NB4 (cell line): ENCODE data around the gene TAS2R42.

Experiments used
- DNase-seq: peaks from one replicate; pipeline ENCODE4 v3.0.0; 2010; ENCODE audit warnings: low read depth
- H3K4me3 ChIP-seq: one replicate; pipeline ENCODE4 v1.5.1; 2011; ENCODE audit warnings: mild to moderate bottlenecking, low read depth, low read length, moderate library complexity
- MYC ChIP-seq: IDR thresholded peaks from 2 replicates; pipeline ENCODE4 v1.6.1; 2011; ENCODE audit warnings: low read depth, low read length
- POLR2A ChIP-seq: IDR thresholded peaks from 2 replicates; pipeline ENCODE4 v1.6.1; 2011; ENCODE audit warnings: mild to moderate bottlenecking; ENCODE audit not compliant: insufficient read length; ENCODE audit errors: extremely low read depth
- TF ChIP-seq, protein P1 (sequence below): IDR thresholded peaks from one replicate; pipeline ENCODE4 v1.5.1; 2012; ENCODE audit warnings: low read depth, low read length
- TF ChIP-seq, protein P2 (sequence below): IDR thresholded peaks from 2 replicates; pipeline ENCODE4 v1.6.1; 2011; ENCODE audit warnings: low read depth, low read length

Gene TAS2R42

DNA sequence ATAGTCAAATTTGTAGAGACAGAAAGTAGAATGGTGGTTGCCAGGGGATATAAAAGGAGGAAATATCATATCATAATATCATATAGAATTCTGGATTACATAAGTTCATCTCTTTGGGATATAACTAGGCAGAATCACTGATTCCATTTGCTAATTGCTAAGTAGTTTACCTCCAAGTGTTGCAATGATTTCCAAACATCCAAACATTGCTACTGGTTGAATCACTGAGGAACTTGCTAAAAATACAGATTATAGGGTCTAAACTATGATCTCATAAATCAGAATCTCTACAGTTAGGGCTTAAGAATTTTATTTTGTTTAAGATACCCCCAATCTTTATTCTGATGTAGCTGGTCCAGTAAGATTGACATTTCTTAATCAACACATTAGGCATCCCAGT is 16.1 kb upstream of the TAS2R42 start:
- DNase-seq = no peak
- no peak overlapping the region for H3K4me3 ChIP-seq
- TF ChIP-seq MYC (no peak), POLR2A (no peak)
- TF ChIP-seq, protein P1, sequence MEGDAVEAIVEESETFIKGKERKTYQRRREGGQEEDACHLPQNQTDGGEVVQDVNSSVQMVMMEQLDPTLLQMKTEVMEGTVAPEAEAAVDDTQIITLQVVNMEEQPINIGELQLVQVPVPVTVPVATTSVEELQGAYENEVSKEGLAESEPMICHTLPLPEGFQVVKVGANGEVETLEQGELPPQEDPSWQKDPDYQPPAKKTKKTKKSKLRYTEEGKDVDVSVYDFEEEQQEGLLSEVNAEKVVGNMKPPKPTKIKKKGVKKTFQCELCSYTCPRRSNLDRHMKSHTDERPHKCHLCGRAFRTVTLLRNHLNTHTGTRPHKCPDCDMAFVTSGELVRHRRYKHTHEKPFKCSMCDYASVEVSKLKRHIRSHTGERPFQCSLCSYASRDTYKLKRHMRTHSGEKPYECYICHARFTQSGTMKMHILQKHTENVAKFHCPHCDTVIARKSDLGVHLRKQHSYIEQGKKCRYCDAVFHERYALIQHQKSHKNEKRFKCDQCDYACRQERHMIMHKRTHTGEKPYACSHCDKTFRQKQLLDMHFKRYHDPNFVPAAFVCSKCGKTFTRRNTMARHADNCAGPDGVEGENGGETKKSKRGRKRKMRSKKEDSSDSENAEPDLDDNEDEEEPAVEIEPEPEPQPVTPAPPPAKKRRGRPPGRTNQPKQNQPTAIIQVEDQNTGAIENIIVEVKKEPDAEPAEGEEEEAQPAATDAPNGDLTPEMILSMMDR = no peak
- TF ChIP-seq, protein P2, sequence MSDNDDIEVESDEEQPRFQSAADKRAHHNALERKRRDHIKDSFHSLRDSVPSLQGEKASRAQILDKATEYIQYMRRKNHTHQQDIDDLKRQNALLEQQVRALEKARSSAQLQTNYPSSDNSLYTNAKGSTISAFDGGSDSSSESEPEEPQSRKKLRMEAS = no peak

DNA sequence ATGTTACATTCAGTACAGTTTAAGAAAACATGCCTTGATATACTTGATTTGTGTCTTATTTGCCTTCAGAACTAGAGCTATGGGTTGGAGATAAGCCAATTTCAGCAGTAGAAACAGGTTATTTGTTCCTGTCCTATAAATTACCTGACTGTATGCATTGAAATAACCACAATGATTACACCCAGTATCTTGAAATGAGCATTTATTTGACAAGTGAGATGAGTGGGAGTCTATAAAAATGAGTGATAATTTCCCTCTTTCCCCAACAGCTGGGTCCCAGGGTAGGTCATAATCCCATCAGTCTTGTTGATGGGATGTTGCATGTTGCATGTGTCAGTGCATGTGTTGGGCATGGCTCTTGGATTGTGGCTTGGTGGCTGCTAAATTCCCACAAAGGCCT is 3.7 kb downstream of the TAS2R42 start:
- no peak overlapping the region for H3K4me3 ChIP-seq
- no peak for DNase-seq
- TF ChIP-seq POLR2A (no peak), MYC (no peak)
- TF ChIP-seq, protein P2 = no peak
- TF ChIP-seq, protein P1 = no peak

DNA sequence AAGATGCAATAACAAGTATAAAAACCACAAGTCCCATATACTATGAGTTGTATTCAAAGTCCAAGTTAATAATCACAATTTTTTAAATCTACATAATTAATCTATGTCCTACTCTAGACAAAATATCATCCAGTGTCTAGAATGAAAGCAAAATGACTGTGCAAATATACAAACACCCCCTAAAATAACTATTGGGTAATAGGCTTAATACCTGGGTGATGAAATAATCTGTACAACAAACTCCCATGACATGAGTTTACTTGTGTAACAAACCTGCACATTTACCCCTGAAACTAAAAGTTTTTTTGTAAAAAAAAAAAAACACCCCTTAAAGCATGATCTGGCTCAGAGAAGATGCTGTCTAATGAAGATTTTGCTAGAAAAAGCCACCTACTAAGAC is 4.2 kb downstream of the TAS2R42 start:
- DNase-seq = no peak
- no peak overlapping the region for H3K4me3 ChIP-seq
- TF ChIP-seq POLR2A (no peak), MYC (no peak)
- TF ChIP-seq, protein P2 = no peak
- TF ChIP-seq, protein P1 = no peak

DNA sequence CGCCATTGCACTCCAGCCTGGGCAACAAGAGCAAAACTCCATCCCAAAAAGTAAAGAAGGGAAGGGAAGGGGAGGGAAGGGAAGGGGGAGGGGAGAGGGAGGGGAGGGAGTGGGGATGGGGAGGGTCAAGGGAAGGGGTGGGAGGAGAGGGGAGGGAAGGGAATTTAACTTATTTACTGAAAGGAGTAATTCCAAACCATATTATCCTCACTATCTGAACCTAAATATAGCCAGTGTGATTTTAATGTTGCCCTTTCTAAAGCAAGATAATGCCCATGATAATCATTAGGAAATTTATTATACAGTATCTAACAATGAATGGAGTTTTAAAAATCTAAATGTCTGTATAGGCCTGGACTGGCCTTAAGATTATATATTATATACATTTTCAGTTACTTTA is 8.5 kb downstream of the TAS2R42 start:
- H3K4me3 ChIP-seq = no peak overlapping the region
- TF ChIP-seq MYC (no peak), POLR2A (no peak)
- TF ChIP-seq, protein P2 = no peak
- TF ChIP-seq, protein P1 = no peak
- DNase-seq = no peak

DNA sequence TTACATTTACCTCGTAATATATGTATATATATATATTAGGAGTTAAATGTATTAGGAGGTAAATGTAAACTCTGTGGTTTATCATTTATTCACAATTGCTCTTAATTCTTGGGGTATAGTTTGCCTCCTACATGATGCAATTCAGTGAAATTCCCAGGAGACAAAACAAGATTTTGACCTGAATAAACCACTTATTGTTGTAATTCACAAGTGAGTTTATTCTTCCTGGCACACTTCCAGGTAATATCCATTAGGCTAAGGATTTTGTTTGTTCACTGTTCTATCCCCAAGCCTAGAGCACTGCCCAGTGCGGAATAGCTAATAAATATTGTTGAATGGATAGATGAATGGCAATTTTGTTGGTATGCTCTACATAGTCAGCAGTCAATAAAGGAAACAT is 12.7 kb downstream of the TAS2R42 start:
- DNase-seq = no peak
- TF ChIP-seq, protein P2 = no peak
- no peak for TF ChIP-seq POLR2A

DNA sequence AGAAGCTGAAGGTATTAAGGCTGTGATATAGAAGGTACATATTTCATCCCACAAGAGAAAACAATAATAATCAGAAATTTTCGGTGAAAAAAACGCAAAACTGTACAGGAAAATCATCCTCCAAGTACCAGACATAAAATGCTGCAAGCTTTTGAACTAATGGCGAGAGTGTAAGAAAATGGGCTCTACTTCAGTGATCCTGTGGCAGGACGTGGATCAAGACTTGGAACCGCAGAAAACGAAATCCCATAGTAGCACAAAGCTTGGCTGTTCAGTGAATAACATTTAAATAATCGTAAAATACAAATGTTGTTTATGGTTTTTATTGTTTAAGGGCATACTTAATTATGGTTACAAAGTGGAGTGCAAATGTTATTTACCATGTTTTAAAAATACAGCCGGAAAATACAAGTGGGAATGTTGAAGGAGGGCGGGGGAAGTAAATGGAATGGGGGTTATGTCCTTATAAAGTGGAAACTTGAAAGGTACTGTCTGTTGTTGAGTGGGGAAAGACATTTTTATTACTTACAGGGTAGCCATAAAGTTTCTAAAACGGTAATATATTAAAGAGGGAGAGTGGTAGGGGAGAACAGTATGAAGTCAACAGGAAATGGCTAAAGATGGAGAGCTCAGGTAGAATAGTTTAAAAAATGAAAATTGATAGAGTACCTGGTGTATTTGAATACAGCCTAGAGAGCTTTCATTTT is 14.6 kb downstream of the TAS2R42 start:
- peak; percentile 42 for DNase-seq
- TF ChIP-seq MYC = no peak
- no peak for TF ChIP-seq POLR2A
- TF ChIP-seq, protein P2 = no peak
- TF ChIP-seq, protein P1 = no peak
- H3K4me3 ChIP-seq = peak overlapping the region; percentile 98

More for the DNA sequence above, 12.7 kb downstream of the TAS2R42 start:
- peak overlapping the region; percentile 14 for H3K4me3 ChIP-seq
